Activated CD4-positive, alpha-beta T cell treated with anti-CD3 and anti-CD28 coated beads, Interleukin-2, amount 10 ng/mL, durations not matched to agents 7 days and 5 days (primary cell): ENCODE results near the gene POPDC2. TPM values are rescaled to one million over a fixed set of nuclear protein-coding genes. Genes with fewer than 3 reads are reported as not detected.

Source experiments
- CTCF ChIA-PET: fragments of 350-600 bp; sonication (Branson Sonifier 250); formaldehyde crosslinking; loops from one replicate; lab custom pipeline; 2021; ENCODE audit warnings: antibody characterized with exemption; lab: Charles Lee
- POLR2A ChIA-PET: fragments of 350-600 bp; sonication (Branson Sonifier 250); formaldehyde crosslinking; loops from one replicate; lab custom pipeline; 2021; ENCODE audit warnings: antibody characterized with exemption; lab: Charles Lee
- DNase-seq: peaks from one replicate; pipeline ENCODE4 v3.0.0-alpha.2; 2020
- H3K27ac Mint-ChIP-seq: one replicate; pipeline ENCODE4 v1.8.0; 2021; ENCODE audit warnings: mild to moderate bottlenecking, moderate library complexity, mixed read lengths
- H3K27me3 Mint-ChIP-seq: one replicate; pipeline ENCODE4 v1.8.0; 2021; ENCODE audit warnings: mixed read lengths
- H3K36me3 Mint-ChIP-seq: one replicate; pipeline ENCODE4 v1.8.0; 2021; ENCODE audit warnings: low read depth, mixed read lengths
- H3K4me1 Mint-ChIP-seq: one replicate; pipeline ENCODE4 v1.8.0; 2021; ENCODE audit warnings: mixed read lengths
- H3K4me3 Mint-ChIP-seq: one replicate; pipeline ENCODE4 v1.8.0; 2021; ENCODE audit warnings: mild to moderate bottlenecking, moderate library complexity, mixed read lengths
- H3K9me3 Mint-ChIP-seq: one replicate; pipeline ENCODE4 v1.8.0; 2021; ENCODE audit warnings: mixed read lengths
- total RNA-seq, 2 experiments: library from RNA; stranded (reverse); gene quantifications; one replicate each; pipeline ENCODE4 v1.2.3, GENCODE V29; 2021

Gene POPDC2
- total RNA-seq, 2 experiments from 2014 or later: 1.7 to 2.9 TPM

GRCh38 chr3:119631516-119631915, 28.9 kb downstream of the POPDC2 start:
- H3K36me3 Mint-ChIP-seq: no peaks in the 10 kb centered on the region
- DNase-seq: no peak
- peaks cover 11% of the 10 kb centered on the region for H3K4me1 Mint-ChIP-seq
- no peak overlapping the region for H3K4me3 Mint-ChIP-seq
- no peaks in the 10 kb centered on the region for H3K9me3 Mint-ChIP-seq
- H3K27me3 Mint-ChIP-seq: peaks cover 7% of the 10 kb centered on the region
- ChIA-PET CTCF (interaction anchor here (0.6 to 0.7 kb wide), 2 partner anchors 44 to 53 kb away, joined by 3 to 4 read pairs; no protein-coding TSS in a partner anchor), POLR2A (interaction anchor here (0.6 kb wide), 1 partner anchor 16 kb away, joined by 4 read pairs; no protein-coding TSS in a partner anchor)
- H3K27ac Mint-ChIP-seq: no peak overlapping the region

GRCh38 chr3:119630880-119631329, 29.5 kb downstream of the POPDC2 start:
- ChIA-PET POLR2A (interaction anchor here (0.6 kb wide), 1 partner anchor 17 kb away, joined by 4 read pairs; no protein-coding TSS in a partner anchor), CTCF (interaction anchor here (0.6 to 0.7 kb wide), 2 partner anchors 44 to 52 kb away, joined by 3 to 4 read pairs; no protein-coding TSS in a partner anchor)
- no peaks in the 10 kb centered on the region for H3K36me3 Mint-ChIP-seq
- H3K4me1 Mint-ChIP-seq: peaks cover 12% of the 10 kb centered on the region
- no peak for DNase-seq
- no peak overlapping the region for H3K4me3 Mint-ChIP-seq
- no peaks in the 10 kb centered on the region for H3K9me3 Mint-ChIP-seq
- peaks cover 7% of the 10 kb centered on the region for H3K27me3 Mint-ChIP-seq
- H3K27ac Mint-ChIP-seq: no peak overlapping the region

- H3K4me3 Mint-ChIP-seq: no peak overlapping the region
- CTCF ChIA-PET: no interaction called here
Measured at GRCh38 chr3:119630128-119630879, 30.1 kb downstream of the POPDC2 start.

GRCh38 chr3:119628816-119629445, 31.5 kb downstream of the POPDC2 start:
- H3K4me3 Mint-ChIP-seq: no peak overlapping the region

More at GRCh38 chr3:119630128-119630879, 30.1 kb downstream of the POPDC2 start:
- no peaks in the 10 kb centered on the region for H3K9me3 Mint-ChIP-seq
- no peak for DNase-seq
- no peak overlapping the region for H3K27ac Mint-ChIP-seq
- no peaks in the 10 kb centered on the region for H3K36me3 Mint-ChIP-seq
- POLR2A ChIA-PET: no interaction called here
- peaks cover 7% of the 10 kb centered on the region for H3K27me3 Mint-ChIP-seq
- peaks cover 12% of the 10 kb centered on the region for H3K4me1 Mint-ChIP-seq

GRCh38 chr3:119628390-119628789, 32.0 kb downstream of the POPDC2 start:
- Mint-ChIP-seq H3K9me3 (no peaks in the 10 kb centered on the region), H3K27ac (no peak overlapping the region), H3K4me1 (peaks cover 12% of the 10 kb centered on the region), H3K4me3 (no peak overlapping the region), H3K27me3 (peaks cover 7% of the 10 kb centered on the region), H3K36me3 (no peaks in the 10 kb centered on the region)
- ChIA-PET POLR2A (no interaction called here), CTCF (interaction anchor here (0.9 to 3.1 kb wide), 2 partner anchors 12 to 26 kb away, joined by 4 to 17 read pairs; no protein-coding TSS in a partner anchor)
- no peak for DNase-seq

More at GRCh38 chr3:119628816-119629445, 31.5 kb downstream of the POPDC2 start:
- POLR2A ChIA-PET: no interaction called here
- Mint-ChIP-seq H3K4me1 (peaks cover 12% of the 10 kb centered on the region), H3K27ac (no peak overlapping the region), H3K36me3 (no peaks in the 10 kb centered on the region), H3K27me3 (peaks cover 7% of the 10 kb centered on the region), H3K9me3 (no peaks in the 10 kb centered on the region)
- CTCF ChIA-PET: interaction anchor here (0.7 to 3.1 kb wide), 4 partner anchors 12 to 74 kb away, joined by 3 to 17 read pairs (median 4); no protein-coding TSS in a partner anchor
- DNase-seq: no peak

- Mint-ChIP-seq H3K36me3 (no peaks in the 10 kb centered on the region), H3K4me3 (no peak overlapping the region), H3K4me1 (peaks cover 12% of the 10 kb centered on the region), H3K9me3 (no peaks in the 10 kb centered on the region), H3K27ac (no peak overlapping the region), H3K27me3 (peaks cover 7% of the 10 kb centered on the region)
- DNase-seq: no peak
- ChIA-PET POLR2A (no interaction called here), CTCF (interaction anchor here (0.7 to 3.1 kb wide), 3 partner anchors 10 to 70 kb away, joined by 3 to 17 read pairs (median 5); no protein-coding TSS in a partner anchor)
Measured at GRCh38 chr3:119627461-119627860, 32.9 kb downstream of the POPDC2 start.

GRCh38 chr3:119626196-119626595, 34.2 kb downstream of the POPDC2 start:
- POLR2A ChIA-PET: no interaction called here

GRCh38 chr3:119625451-119626153, 34.8 kb downstream of the POPDC2 start:
- peaks cover 7% of the 10 kb centered on the region for H3K27me3 Mint-ChIP-seq
- POLR2A ChIA-PET: no interaction called here
- H3K36me3 Mint-ChIP-seq: no peaks in the 10 kb centered on the region
- CTCF ChIA-PET: interaction anchor here (3.1 kb wide), 1 partner anchor 23 kb away, joined by 17 read pairs; no protein-coding TSS in a partner anchor
- no peak overlapping the region for H3K27ac Mint-ChIP-seq
- H3K4me1 Mint-ChIP-seq: peaks cover 12% of the 10 kb centered on the region
- H3K4me3 Mint-ChIP-seq: no peak overlapping the region
- no peak for DNase-seq
- no peaks in the 10 kb centered on the region for H3K9me3 Mint-ChIP-seq

More at GRCh38 chr3:119626196-119626595, 34.2 kb downstream of the POPDC2 start:
- H3K4me1 Mint-ChIP-seq: peaks cover 12% of the 10 kb centered on the region
- H3K27me3 Mint-ChIP-seq: peaks cover 7% of the 10 kb centered on the region
- no peaks in the 10 kb centered on the region for H3K36me3 Mint-ChIP-seq
- no peak overlapping the region for H3K4me3 Mint-ChIP-seq
- H3K9me3 Mint-ChIP-seq: no peaks in the 10 kb centered on the region
- H3K27ac Mint-ChIP-seq: no peak overlapping the region
- DNase-seq: no peak
- CTCF ChIA-PET: interaction anchor here (0.9 to 3.1 kb wide), 3 partner anchors 10 to 23 kb away, joined by 4 to 17 read pairs (median 5); no protein-coding TSS in a partner anchor

- H3K27ac Mint-ChIP-seq: no peak overlapping the region
- ChIA-PET POLR2A (no interaction called here), CTCF (no interaction called here)
Measured at GRCh38 chr3:119624002-119624720, 36.2 kb downstream of the POPDC2 start.

GRCh38 chr3:119620899-119621298, 39.5 kb downstream of the POPDC2 start:
- H3K27me3 Mint-ChIP-seq: peaks cover 8% of the 10 kb centered on the region
- no peak for DNase-seq
- no peaks in the 10 kb centered on the region for H3K4me1 Mint-ChIP-seq
- CTCF ChIA-PET: interaction anchor here (0.6 to 3.4 kb wide), 5 partner anchors 13 to 687 kb away, joined by 3 to 11 read pairs (median 3); no protein-coding TSS in a partner anchor
- POLR2A ChIA-PET: no interaction called here
- no peaks in the 10 kb centered on the region for H3K36me3 Mint-ChIP-seq
- H3K9me3 Mint-ChIP-seq: no peaks in the 10 kb centered on the region
- H3K27ac Mint-ChIP-seq: no peak overlapping the region
- no peak overlapping the region for H3K4me3 Mint-ChIP-seq

More at GRCh38 chr3:119624002-119624720, 36.2 kb downstream of the POPDC2 start:
- no peak for DNase-seq
- H3K36me3 Mint-ChIP-seq: no peaks in the 10 kb centered on the region
- H3K4me3 Mint-ChIP-seq: no peak overlapping the region
- H3K27me3 Mint-ChIP-seq: peaks cover 6% of the 10 kb centered on the region
- no peaks in the 10 kb centered on the region for H3K9me3 Mint-ChIP-seq
- H3K4me1 Mint-ChIP-seq: peaks cover 12% of the 10 kb centered on the region

GRCh38 chr3:119619094-119619493, 41.3 kb downstream of the POPDC2 start:
- H3K36me3 Mint-ChIP-seq: no peaks in the 10 kb centered on the region
- H3K9me3 Mint-ChIP-seq: no peaks in the 10 kb centered on the region
- DNase-seq: no peak
- no peaks in the 10 kb centered on the region for H3K4me1 Mint-ChIP-seq
- ChIA-PET CTCF (interaction anchor here (1.5 to 1.8 kb wide), 3 partner anchors 17 to 62 kb away, joined by 4 read pairs; no protein-coding TSS in a partner anchor), POLR2A (no interaction called here)
- H3K4me3 Mint-ChIP-seq: no peak overlapping the region
- peaks cover 8% of the 10 kb centered on the region for H3K27me3 Mint-ChIP-seq
- no peak overlapping the region for H3K27ac Mint-ChIP-seq
